ENCODE measurements around the gene LGALS4.

- no peak for TF ChIP-seq POLR2A (IDR thresholded peaks at IDR 0.05; ENCODE audit: low read length)
- TF ChIP-seq GATA1 (IDR thresholded peaks at IDR 0.05; ENCODE audit: low read depth, low read length), result no peak
Observed at GRCh38 chr19:38853214-38853613, 40.5 kb upstream of the LGALS4 start.
